ENCODE measurements around the gene ARMC5. TPM values are rescaled to one million over a fixed set of nuclear protein-coding genes. Genes with fewer than 3 reads are reported as not detected.
"Not testable (repeated sequence)": the region's sequence is repeated elsewhere in the genome, so short reads cannot be mapped to it uniquely, and the experiment has no call there.

Gene ARMC5
- total RNA-seq, 2 donors from 2014 or later: 9.4 to 12.1 TPM

GRCh38 chr16:31483081-31483480, 23.8 kb downstream of the ARMC5 start, which contains the start of gene SLC5A2:
TSS of gene SLC5A2 (plus strand) at chr16:31483123. CDS start at chr16:31483137, 14 bp downstream.
- peaks cover 11% of the 10 kb centered on the region for H3K4me1 Mint-ChIP-seq
- H3K27ac Mint-ChIP-seq: no peak within 1 kb of the TSS
- DNase-seq: no peak
- H3K27ac ChIP-seq (ENCODE audit: low read depth, low read length): no peak within 1 kb of the TSS
- no peak for TF ChIP-seq CTCF (conservative IDR thresholded peaks at IDR 0.05)
- peaks cover 91% of the 10 kb centered on the region for H3K27me3 Mint-ChIP-seq (ENCODE audit: insufficient read depth)
- peaks cover 2% of the 10 kb centered on the region for H3K36me3 ChIP-seq (ENCODE audit: control insufficient read depth, insufficient read depth, low read length)
- no peak within 1 kb of the TSS for H3K4me3 ChIP-seq (ENCODE audit: low read length)
- no peaks in the 10 kb centered on the region for H3K9me3 Mint-ChIP-seq
- no peaks in the 10 kb centered on the region for H3K36me3 Mint-ChIP-seq (ENCODE audit: low read depth)
- 96% methylated on average over 4 of the region's 4 CpGs; no CpG with 5 or more reads in 1 of the 2 experiments for WGBS, 2 experiments (ENCODE audit: insufficient coverage in 1 of 2, insufficient read length in 1 of 2)
- no peaks in the 10 kb centered on the region for H3K9me3 ChIP-seq (ENCODE audit: control insufficient read depth, low read length)
- peaks cover 42% of the 10 kb centered on the region for H3K27me3 ChIP-seq (ENCODE audit: control insufficient read depth, insufficient read depth, low read length, poor library complexity, severe bottlenecking)
- H3K4me3 Mint-ChIP-seq: no peak within 1 kb of the TSS
- H3K9ac ChIP-seq (ENCODE audit: extremely low read depth, low read length, poor library complexity, severe bottlenecking): no peak within 1 kb of the TSS
- H3K4me1 ChIP-seq (ENCODE audit: control insufficient read depth, insufficient read depth, low read length): no peaks in the 10 kb centered on the region

GRCh38 chr16:31484048-31484447, 24.7 kb downstream of the ARMC5 start:
- H3K27ac Mint-ChIP-seq; H3K4me1 ChIP-seq (ENCODE audit: control insufficient read depth, insufficient read depth, low read length); H3K9me3 ChIP-seq (ENCODE audit: control insufficient read depth, low read length); H3K4me3 Mint-ChIP-seq; H3K4me3 ChIP-seq (ENCODE audit: low read length); H3K36me3 Mint-ChIP-seq (ENCODE audit: low read depth); H3K36me3 ChIP-seq (ENCODE audit: control insufficient read depth, insufficient read depth, low read length); DNase-seq; H3K27ac ChIP-seq (ENCODE audit: low read depth, low read length); H3K9me3 Mint-ChIP-seq; H3K9ac ChIP-seq (ENCODE audit: extremely low read depth, low read length, poor library complexity, severe bottlenecking): not testable (repeated sequence)
- H3K27me3 ChIP-seq (ENCODE audit: control insufficient read depth, insufficient read depth, low read length, poor library complexity, severe bottlenecking): peaks cover 52% of the 10 kb centered on the region
- H3K4me1 Mint-ChIP-seq: peaks cover 11% of the 10 kb centered on the region
- H3K27me3 Mint-ChIP-seq (ENCODE audit: insufficient read depth): peaks cover 91% of the 10 kb centered on the region
- 96 to 100% methylated on average over 1 to 3 of the region's 4 CpGs for WGBS, 2 experiments (ENCODE audit: insufficient coverage in 1 of 2, insufficient read length in 1 of 2)

- Histone ChIP-seq H3K27ac (ENCODE audit: low read depth, low read length) (no peak overlapping the region), H3K36me3 (ENCODE audit: control insufficient read depth, insufficient read depth, low read length) (no peaks in the 10 kb centered on the region), H3K9ac (ENCODE audit: extremely low read depth, low read length, poor library complexity, severe bottlenecking) (no peak overlapping the region), H3K27me3 (ENCODE audit: control insufficient read depth, insufficient read depth, low read length, poor library complexity, severe bottlenecking) (peaks cover 55% of the 10 kb centered on the region), H3K4me1 (ENCODE audit: control insufficient read depth, insufficient read depth, low read length) (no peaks in the 10 kb centered on the region), H3K4me3 (ENCODE audit: low read length) (no peak overlapping the region), H3K9me3 (ENCODE audit: control insufficient read depth, low read length) (no peaks in the 10 kb centered on the region)
- Mint-ChIP-seq H3K4me3 (no peak overlapping the region), H3K36me3 (ENCODE audit: low read depth) (peaks cover 3% of the 10 kb centered on the region), H3K27me3 (ENCODE audit: insufficient read depth) (peaks cover 91% of the 10 kb centered on the region), H3K9me3 (no peaks in the 10 kb centered on the region), H3K4me1 (peaks cover 11% of the 10 kb centered on the region), H3K27ac (no peak overlapping the region)
- DNase-seq: peak; percentile 79
- 45 to 53% methylated on average over 4 to 14 of the region's 14 CpGs for WGBS, 2 experiments (ENCODE audit: insufficient coverage in 1 of 2, insufficient read length in 1 of 2)
- no peak for TF ChIP-seq CTCF (conservative IDR thresholded peaks at IDR 0.05)
Observed at GRCh38 chr16:31484491-31485171, 25.3 kb downstream of the ARMC5 start.

All from endodermal cell (in vitro differentiated cells).